Ascending aorta (tissue), 2 donors: ENCODE measurements around the gene DCST1. TPM values are rescaled to one million over a fixed set of nuclear protein-coding genes. Genes with fewer than 3 reads are reported as not detected.
A peak's percentile ranks its signal among the peaks of the same experiment; 100 is the strongest.

Experiments
- DNase-seq, 2 donors: peaks; one replicate each; pipeline ENCODE4 v3.0.0-alpha.2; 2019; ENCODE audit warnings: low spot score in 2 of 2
- H3K27ac ChIP-seq, 2 donors: fragments of 200-600 bp; sonication (generic); one replicate each; pipeline ENCODE4 v1.5.1; 2016 to 2017; ENCODE audit warnings: mild to moderate bottlenecking in 1 of 2
- H3K27me3 ChIP-seq: fragments of 200-600 bp; sonication (generic); one replicate; pipeline ENCODE4 v1.5.1; 2017
- H3K36me3 ChIP-seq, 2 donors: fragments of 200-600 bp; sonication (generic); one replicate each; pipeline ENCODE4 v1.5.1; 2016
- H3K4me1 ChIP-seq, 2 donors: fragments of 200-600 bp; sonication (generic); one replicate each; pipeline ENCODE4 v1.5.1; 2016 to 2017; ENCODE audit warnings: mild to moderate bottlenecking in 1 of 2
- H3K4me3 ChIP-seq, 2 donors: fragments of 200-600 bp; sonication (generic); one replicate each; pipeline ENCODE4 v1.5.1; 2016 to 2017; ENCODE audit warnings: mild to moderate bottlenecking in 1 of 2
- H3K9me3 ChIP-seq, 2 donors: fragments of 200-600 bp; sonication (generic); one replicate each; pipeline ENCODE4 v1.5.1; 2016
- intact Hi-C: fragments of 100-400 bp; cut with DNase I; formaldehyde crosslinking; loops from one replicate; pipeline ENCODE4 v1.15.1; 2023
- total RNA-seq: library from RNA; depleted of rRNA; stranded (reverse); fragments of >200 nt; gene quantifications from one replicate; pipeline ENCODE4 v1.1.0, GENCODE V29; 2016
- TF ChIP-seq, protein P1 (sequence below), 3 experiments: fragments of 200-600 bp in 2 of 3; fragments of 450-650 bp in 1 of 3; sonication (generic) in 2 of 3; IDR thresholded peaks; one replicate each; pipeline ENCODE4 v1.5.1; 2016 to 2019; ENCODE audit warnings: antibody characterized with exemption in 3 of 3, mild to moderate bottlenecking in 1 of 3, moderate library complexity in 1 of 3

Gene DCST1
- total RNA-seq, 1 donor from 2014 or later, result not detected

DNA sequence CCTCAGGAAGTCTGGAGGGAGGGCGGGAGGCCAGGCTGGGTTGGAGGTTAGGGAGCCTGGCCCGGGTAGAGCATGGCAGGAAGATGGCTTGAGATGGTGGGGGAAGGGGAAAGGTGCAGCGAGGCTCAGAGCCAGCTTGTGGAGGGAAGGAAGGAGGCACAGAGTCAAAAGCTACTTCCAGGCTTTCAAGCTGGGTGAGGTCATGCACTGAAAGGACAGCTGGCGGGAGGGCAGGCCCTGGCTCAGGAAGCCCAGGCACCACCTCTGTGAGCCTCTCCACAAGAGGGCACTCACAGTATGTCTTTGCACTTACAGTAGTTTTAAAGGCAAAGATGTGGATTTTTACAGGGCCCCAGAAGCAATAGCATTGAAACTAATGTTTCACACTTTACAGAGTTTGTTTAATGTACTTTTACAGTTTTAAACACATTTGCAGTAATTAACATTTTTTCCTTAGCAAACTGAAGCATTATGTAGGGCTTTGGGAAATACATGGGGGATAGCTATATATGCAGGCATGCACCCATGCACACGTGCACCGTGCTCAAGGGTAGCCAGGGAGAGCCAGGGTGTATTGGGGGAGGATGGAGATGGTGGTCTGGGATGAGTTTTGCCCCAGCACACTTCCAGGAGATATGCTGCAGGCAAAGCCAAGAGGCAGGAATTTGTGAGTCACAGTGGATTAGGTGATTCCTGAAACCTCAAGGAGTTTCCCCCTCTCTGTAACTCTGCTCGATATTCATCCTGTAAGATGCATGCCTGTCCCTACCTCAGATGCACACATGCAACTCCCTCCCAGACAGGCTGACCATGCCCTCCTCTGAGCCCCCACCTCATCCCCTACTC is 11.4 kb downstream of the DCST1 start:
- no peaks in the 10 kb centered on the region for H3K36me3 ChIP-seq
- TF ChIP-seq, protein P1, sequence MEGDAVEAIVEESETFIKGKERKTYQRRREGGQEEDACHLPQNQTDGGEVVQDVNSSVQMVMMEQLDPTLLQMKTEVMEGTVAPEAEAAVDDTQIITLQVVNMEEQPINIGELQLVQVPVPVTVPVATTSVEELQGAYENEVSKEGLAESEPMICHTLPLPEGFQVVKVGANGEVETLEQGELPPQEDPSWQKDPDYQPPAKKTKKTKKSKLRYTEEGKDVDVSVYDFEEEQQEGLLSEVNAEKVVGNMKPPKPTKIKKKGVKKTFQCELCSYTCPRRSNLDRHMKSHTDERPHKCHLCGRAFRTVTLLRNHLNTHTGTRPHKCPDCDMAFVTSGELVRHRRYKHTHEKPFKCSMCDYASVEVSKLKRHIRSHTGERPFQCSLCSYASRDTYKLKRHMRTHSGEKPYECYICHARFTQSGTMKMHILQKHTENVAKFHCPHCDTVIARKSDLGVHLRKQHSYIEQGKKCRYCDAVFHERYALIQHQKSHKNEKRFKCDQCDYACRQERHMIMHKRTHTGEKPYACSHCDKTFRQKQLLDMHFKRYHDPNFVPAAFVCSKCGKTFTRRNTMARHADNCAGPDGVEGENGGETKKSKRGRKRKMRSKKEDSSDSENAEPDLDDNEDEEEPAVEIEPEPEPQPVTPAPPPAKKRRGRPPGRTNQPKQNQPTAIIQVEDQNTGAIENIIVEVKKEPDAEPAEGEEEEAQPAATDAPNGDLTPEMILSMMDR (IDR thresholded peaks at IDR 0.05), result peak; percentile 54 to 83 (median 72)
- H3K27me3 ChIP-seq, result no peaks in the 10 kb centered on the region
- no peak overlapping the region for H3K4me3 ChIP-seq
- intact Hi-C loops, result loop anchor here (1.0 kb wide), 2 partner anchors 16 to 39 kb away; no protein-coding TSS in a partner anchor
- no peaks in the 10 kb centered on the region for H3K9me3 ChIP-seq
- H3K4me1 ChIP-seq, result peaks cover 0 to 4% of the 10 kb centered on the region in 2 donors
- H3K27ac ChIP-seq, result no peak overlapping the region
- peak; percentile 51 to 91 for DNase-seq

DNA sequence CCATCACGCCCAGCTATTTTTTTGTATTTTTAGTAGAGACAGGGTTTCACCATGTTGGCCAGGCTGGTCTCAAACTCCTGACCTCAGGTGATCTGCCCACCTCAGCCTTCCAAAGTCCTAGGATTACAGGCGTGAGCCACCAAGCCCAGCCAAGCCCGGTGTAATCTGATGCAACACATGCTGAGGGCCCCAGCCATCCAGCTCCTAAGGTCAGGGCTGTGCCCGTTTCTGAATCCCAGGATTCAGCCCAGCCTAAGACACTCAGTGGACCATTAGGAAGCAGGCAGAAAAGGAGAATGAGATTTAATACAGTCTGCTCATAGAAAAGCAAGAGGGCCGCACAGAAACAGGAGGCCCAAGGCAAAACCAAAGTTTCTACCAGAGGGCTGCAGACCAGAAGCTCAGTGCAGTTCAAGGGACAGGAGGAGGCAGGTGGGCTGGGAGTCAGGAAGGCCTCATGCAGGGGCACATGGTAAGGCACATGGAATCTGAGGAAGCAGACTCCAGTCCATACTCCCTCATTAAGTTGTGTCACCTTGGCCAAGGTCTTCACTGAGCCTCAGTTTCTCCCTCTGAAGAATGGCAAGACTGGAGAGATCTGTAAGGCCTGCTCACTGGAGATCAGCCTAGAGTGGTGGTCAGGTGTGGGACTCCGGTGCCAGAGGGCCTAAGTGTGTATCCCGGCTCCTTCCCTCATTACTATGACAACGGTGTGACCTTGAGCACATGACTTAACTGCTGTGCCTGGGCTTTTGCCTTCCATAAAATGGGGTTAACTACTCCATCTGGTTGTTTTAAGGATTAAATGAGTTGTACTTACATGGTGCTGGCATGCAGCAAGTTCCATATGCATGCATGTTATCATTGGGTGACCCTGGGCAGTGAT is 15.1 kb downstream of the DCST1 start:
- Histone ChIP-seq H3K27ac (no peak overlapping the region), H3K36me3 (peaks cover 0 to 2% of the 10 kb centered on the region in 2 donors), H3K4me1 (peaks cover 0 to 20% of the 10 kb centered on the region in 2 donors), H3K9me3 (no peaks in the 10 kb centered on the region), H3K27me3 (no peaks in the 10 kb centered on the region), H3K4me3 (no peak overlapping the region)
- TF ChIP-seq, protein P1 (IDR thresholded peaks at IDR 0.05), result no peak
- DNase-seq, result no peak
- intact Hi-C loops, result no loop called here

DNA sequence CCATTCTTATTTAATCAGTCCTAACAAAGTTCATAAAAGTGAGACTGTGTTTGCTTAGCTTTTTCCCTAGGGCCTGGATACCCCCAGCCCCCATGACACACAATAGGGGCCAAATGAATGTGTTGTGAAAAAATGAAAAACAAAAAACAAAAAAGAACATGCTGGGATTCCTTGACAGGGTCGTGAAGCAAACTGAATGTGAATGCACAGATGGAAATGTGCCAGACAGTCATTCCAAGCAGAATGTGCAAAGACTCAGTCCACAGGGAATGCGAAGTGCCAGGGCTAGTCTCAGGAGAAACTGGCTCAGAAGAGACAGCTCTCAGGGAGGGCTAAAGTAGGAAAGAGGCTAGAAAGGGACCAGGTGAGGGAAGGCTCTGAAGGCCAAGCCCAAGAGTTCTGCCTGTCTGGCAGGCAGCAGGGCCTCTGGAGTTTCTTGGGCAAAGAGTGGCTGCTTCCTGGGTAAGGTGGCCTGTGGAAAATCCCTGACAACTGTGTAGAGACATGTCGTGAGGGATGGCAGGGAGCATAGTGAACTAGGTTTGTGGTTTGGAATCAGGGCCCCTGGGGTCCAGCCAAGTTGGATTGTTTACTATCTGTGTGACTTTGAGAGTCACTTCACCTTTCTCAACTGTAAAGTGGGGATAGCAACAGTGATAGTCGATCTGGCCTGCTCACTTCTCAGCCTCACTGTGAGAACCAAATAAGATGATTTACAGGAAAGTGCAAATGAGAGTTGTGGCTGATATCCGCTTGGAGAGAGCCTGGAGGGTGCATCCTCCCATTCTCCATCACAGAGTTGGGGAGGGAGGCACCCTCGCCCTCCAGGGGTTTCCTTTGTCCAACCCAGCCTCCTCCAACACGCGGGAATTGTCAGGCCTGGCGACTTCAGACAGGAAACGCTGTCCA is 16.3 kb downstream of the DCST1 start:
- TF ChIP-seq, protein P1 (IDR thresholded peaks at IDR 0.05), result no peak
- H3K4me3 ChIP-seq, result peak overlapping the region; percentile 69 to 80
- H3K9me3 ChIP-seq, result no peaks in the 10 kb centered on the region
- peaks cover 0 to 20% of the 10 kb centered on the region in 2 donors for H3K4me1 ChIP-seq
- peak overlapping the region; percentile 83 to 86 for H3K27ac ChIP-seq
- intact Hi-C loops, result loop anchor here (2.0 to 5.0 kb wide), 4 partner anchors 35 to 493 kb away; partner anchors contain the start of genes CKS1B, UBE2Q1 and ZBTB7B
- DNase-seq, result no peak
- no peaks in the 10 kb centered on the region for H3K27me3 ChIP-seq
- H3K36me3 ChIP-seq, result peaks cover 0 to 8% of the 10 kb centered on the region in 2 donors

DNA sequence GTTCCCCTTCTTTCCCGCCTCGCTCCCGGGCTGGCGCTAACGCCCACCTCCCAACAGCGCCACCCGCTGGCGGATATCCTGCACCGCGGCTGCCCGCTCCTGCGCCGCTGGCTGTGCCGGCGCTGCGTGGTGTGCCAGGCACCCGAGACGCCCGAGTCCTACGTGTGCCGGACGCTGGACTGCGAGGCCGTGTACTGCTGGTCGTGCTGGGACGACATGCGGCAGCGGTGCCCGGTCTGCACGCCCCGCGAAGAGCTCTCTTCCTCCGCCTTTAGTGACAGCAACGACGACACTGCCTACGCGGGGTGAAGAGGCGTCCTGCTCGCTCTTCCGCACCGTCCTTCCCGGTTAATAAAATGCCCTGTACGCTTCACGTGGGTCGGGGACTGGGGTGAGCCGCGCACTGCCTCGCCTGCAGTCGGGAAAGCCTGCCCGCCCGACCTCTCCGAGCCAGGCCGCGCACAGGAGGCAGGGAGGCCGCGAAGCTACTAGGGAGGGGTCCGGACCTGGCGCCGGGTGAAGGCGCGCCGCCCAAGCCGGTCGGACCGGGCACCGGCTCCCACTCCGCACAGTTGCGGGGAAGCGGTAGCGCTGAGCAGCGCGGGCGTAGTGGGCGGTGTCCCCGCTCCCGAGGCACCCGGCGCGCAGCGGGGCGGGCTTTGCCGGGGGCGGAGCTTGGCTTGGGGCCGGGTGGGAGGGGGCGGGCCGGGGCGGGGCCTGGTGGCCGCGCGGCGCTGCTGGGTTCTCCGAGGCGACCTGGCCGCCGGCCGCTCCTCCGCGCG is 17.1 kb downstream of the DCST1 start, which contains the start of gene ADAM15:
TSS of gene ADAM15 (plus strand) at position 757 of the 782 bp plus-strand sequence. CDS start 71 bp downstream, outside the sequence.
- peak in 1 of 2 donors; percentile 90 for DNase-seq
- Histone ChIP-seq H3K27me3 (no peaks in the 10 kb centered on the region), H3K36me3 (peaks cover 4 to 14% of the 10 kb centered on the region in 2 donors), H3K4me3 (peak within 1 kb of the TSS; percentile 69 to 80), H3K4me1 (peaks cover 0 to 20% of the 10 kb centered on the region in 2 donors), H3K9me3 (no peaks in the 10 kb centered on the region), H3K27ac (peak within 1 kb of the TSS; percentile 83 to 86)
- TF ChIP-seq, protein P1 (IDR thresholded peaks at IDR 0.05), result peak; percentile 87 to 97 (median 88)
- intact Hi-C loops, result loop anchor here (2.0 to 5.0 kb wide), 4 partner anchors 34 to 493 kb away; partner anchors contain the start of genes CKS1B, UBE2Q1 and ZBTB7B
